ENCODE measurements around the gene TMEM87B. TPM values are rescaled to one million over a fixed set of nuclear protein-coding genes. Genes with fewer than 3 reads are reported as not detected.
"Not testable (repeated sequence)": the region's sequence is repeated elsewhere in the genome, so short reads cannot be mapped to it uniquely, and the experiment has no call there.

TMEM87B gene
- total RNA-seq, 1 experiment from 2014 or later: 21.8 TPM

GRCh38 chr2:112065486-112065885 is 10.4 kb downstream of the TMEM87B start:
- Histone ChIP-seq H3K36me3 (ENCODE audit: insufficient read depth, low read length, poor library complexity, severe bottlenecking) (peaks cover 52% of the 10 kb centered on the region), H3K27me3 (replicated peaks; ENCODE audit: insufficient read depth, low read depth, low read length, poor library complexity) (no peaks in the 10 kb centered on the region), H3K9me3 (ENCODE audit: low read depth, low read length, poor library complexity, severe bottlenecking) (no peaks in the 10 kb centered on the region), H3K27ac (ENCODE audit: low read depth, low read length, poor library complexity, severe bottlenecking) (no peak overlapping the region), H3K4me3 (ENCODE audit: low read depth, low read length, poor library complexity, severe bottlenecking) (no peak overlapping the region), H3K4me1 (ENCODE audit: insufficient read depth, low read length, poor library complexity, severe bottlenecking) (no peaks in the 10 kb centered on the region)
- no TSS peak for BruUV-seq (replicated peaks)
- ChIA-PET POLR2A (ENCODE audit: low non-redundant PET) (no interaction called here), CTCF (no interaction called here)
- intact Hi-C loops (cut with micrococcal nuclease; ENCODE audit: unreplicated experiment): no loop called here
- no peak for DNase-seq (ENCODE audit: low spot score)
- TF ChIP-seq CTCF (conservative IDR thresholded peaks at IDR 0.05; ENCODE audit: low read depth, low read length) (no peak), EZH2 (IDR thresholded peaks at IDR 0.05; ENCODE audit: borderline replicate concordance, low read depth, low read length, poor library complexity, severe bottlenecking) (no peak)

GRCh38 chr2:112065966-112066365 is 10.9 kb downstream of the TMEM87B start:
- Histone ChIP-seq H3K27ac (ENCODE audit: low read depth, low read length, poor library complexity, severe bottlenecking) (no peak overlapping the region), H3K27me3 (replicated peaks; ENCODE audit: insufficient read depth, low read depth, low read length, poor library complexity) (no peaks in the 10 kb centered on the region), H3K4me3 (ENCODE audit: low read depth, low read length, poor library complexity, severe bottlenecking) (no peak overlapping the region), H3K36me3 (ENCODE audit: insufficient read depth, low read length, poor library complexity, severe bottlenecking) (peaks cover 52% of the 10 kb centered on the region), H3K4me1 (ENCODE audit: insufficient read depth, low read length, poor library complexity, severe bottlenecking) (no peaks in the 10 kb centered on the region), H3K9me3 (ENCODE audit: low read depth, low read length, poor library complexity, severe bottlenecking) (no peaks in the 10 kb centered on the region)
- CTCF ChIA-PET: no interaction called here
- POLR2A ChIA-PET (ENCODE audit: low non-redundant PET): no interaction called here
- intact Hi-C loops (cut with micrococcal nuclease; ENCODE audit: unreplicated experiment): no loop called here
- DNase-seq (ENCODE audit: low spot score): no peak
- BruUV-seq (replicated peaks): no TSS peak
- TF ChIP-seq CTCF (conservative IDR thresholded peaks at IDR 0.05; ENCODE audit: low read depth, low read length): no peak
- TF ChIP-seq EZH2 (IDR thresholded peaks at IDR 0.05; ENCODE audit: borderline replicate concordance, low read depth, low read length, poor library complexity, severe bottlenecking): no peak

- intact Hi-C loops (cut with micrococcal nuclease; ENCODE audit: unreplicated experiment); DNase-seq (ENCODE audit: low spot score); H3K9me3 ChIP-seq (ENCODE audit: low read depth, low read length, poor library complexity, severe bottlenecking); H3K27ac ChIP-seq (ENCODE audit: low read depth, low read length, poor library complexity, severe bottlenecking); POLR2A ChIA-PET (ENCODE audit: low non-redundant PET); H3K4me1 ChIP-seq (ENCODE audit: insufficient read depth, low read length, poor library complexity, severe bottlenecking); H3K4me3 ChIP-seq (ENCODE audit: low read depth, low read length, poor library complexity, severe bottlenecking); CTCF ChIA-PET; H3K27me3 ChIP-seq (replicated peaks; ENCODE audit: insufficient read depth, low read depth, low read length, poor library complexity); BruUV-seq (replicated peaks): not testable (repeated sequence)
- H3K36me3 ChIP-seq (ENCODE audit: insufficient read depth, low read length, poor library complexity, severe bottlenecking): peaks cover 53% of the 10 kb centered on the region
Measured at GRCh38 chr2:112069794-112070193, 14.7 kb downstream of the TMEM87B start.

- CTCF ChIA-PET: no interaction called here
- no peak for TF ChIP-seq EZH2 (IDR thresholded peaks at IDR 0.05; ENCODE audit: borderline replicate concordance, low read depth, low read length, poor library complexity, severe bottlenecking)
- Histone ChIP-seq H3K27ac (ENCODE audit: low read depth, low read length, poor library complexity, severe bottlenecking) (no peak overlapping the region), H3K27me3 (replicated peaks; ENCODE audit: insufficient read depth, low read depth, low read length, poor library complexity) (no peaks in the 10 kb centered on the region), H3K9me3 (ENCODE audit: low read depth, low read length, poor library complexity, severe bottlenecking) (peaks cover 5% of the 10 kb centered on the region), H3K36me3 (ENCODE audit: insufficient read depth, low read length, poor library complexity, severe bottlenecking) (peaks cover 30% of the 10 kb centered on the region), H3K4me3 (ENCODE audit: low read depth, low read length, poor library complexity, severe bottlenecking) (no peak overlapping the region), H3K4me1 (ENCODE audit: insufficient read depth, low read length, poor library complexity, severe bottlenecking) (peaks cover 5% of the 10 kb centered on the region)
- no TSS peak for BruUV-seq (replicated peaks)
- POLR2A ChIA-PET (ENCODE audit: low non-redundant PET): no interaction called here
- DNase-seq (ENCODE audit: low spot score): no peak
- intact Hi-C loops (cut with micrococcal nuclease; ENCODE audit: unreplicated experiment): no loop called here
Measured at GRCh38 chr2:112073875-112074274, 18.8 kb downstream of the TMEM87B start.

All from A673 (cell line).